ENCODE data around the gene TRIM22. TPM values are rescaled to one million over a fixed set of nuclear protein-coding genes. Genes with fewer than 3 reads are reported as not detected.

TRIM22 gene
- total RNA-seq, 1 donor from 2014 or later = 16.6 TPM

DNA sequence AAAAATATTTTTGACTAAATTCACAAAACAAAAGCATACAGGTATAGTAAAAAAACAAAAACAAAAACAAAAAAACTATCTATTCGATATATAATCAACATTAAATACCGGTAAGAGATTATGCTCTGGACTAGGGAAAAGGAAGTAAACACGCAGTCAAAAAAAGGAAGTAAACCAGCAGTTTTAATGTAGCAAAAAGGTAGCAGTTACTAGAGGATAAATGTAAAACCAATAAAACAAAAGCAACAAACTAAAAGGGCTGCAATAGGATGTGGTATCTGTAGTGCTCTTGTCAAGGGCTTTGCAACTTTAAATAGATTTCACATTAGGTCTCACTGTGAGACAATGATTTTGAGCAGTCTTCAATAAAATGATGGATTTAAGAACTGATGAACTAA lies 2.4 kb downstream of the TRIM22 start:
- Histone ChIP-seq H3K27me3 (ENCODE audit: low read depth) (no peaks in the 10 kb centered on the region), H3K4me3 (peak overlapping the region; percentile 65), H3K36me3 (peaks cover 10% of the 10 kb centered on the region), H3K27ac (replicated peaks) (peak overlapping the region; percentile 90), H3K9me3 (replicated peaks) (no peaks in the 10 kb centered on the region), H3K4me1 (peaks cover 43% of the 10 kb centered on the region)
- TF ChIP-seq CTCF (IDR thresholded peaks at IDR 0.05; ENCODE audit: borderline replicate concordance) = no peak
- no peak for DNase-seq
- intact Hi-C loops (cut with micrococcal nuclease) = no loop called here

DNA sequence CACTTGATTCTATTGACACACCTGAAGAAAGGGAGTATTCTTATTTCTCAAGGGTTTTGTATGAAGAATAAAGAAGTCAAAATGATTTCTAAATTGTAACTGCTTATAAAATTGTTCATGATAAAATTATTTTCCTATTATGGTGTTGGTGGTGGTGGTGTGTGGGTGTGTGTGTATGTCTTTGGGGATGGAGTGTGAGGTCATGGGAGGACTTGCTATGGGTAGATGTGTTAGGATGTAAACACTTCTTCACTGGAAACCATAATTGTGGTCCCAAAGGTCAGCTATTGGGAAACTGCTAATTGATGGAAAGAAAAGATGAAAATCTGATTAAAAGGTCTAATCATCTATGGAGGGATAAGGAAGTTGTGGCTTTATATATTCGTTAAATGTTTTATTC lies 5.1 kb downstream of the TRIM22 start:
- intact Hi-C loops (cut with micrococcal nuclease) = no loop called here
- Histone ChIP-seq H3K9me3 (replicated peaks) (no peaks in the 10 kb centered on the region), H3K36me3 (peaks cover 32% of the 10 kb centered on the region), H3K27ac (replicated peaks) (no peak overlapping the region), H3K27me3 (ENCODE audit: low read depth) (no peaks in the 10 kb centered on the region), H3K4me1 (peaks cover 33% of the 10 kb centered on the region), H3K4me3 (no peak overlapping the region)
- TF ChIP-seq CTCF (IDR thresholded peaks at IDR 0.05; ENCODE audit: borderline replicate concordance) = no peak
- DNase-seq = no peak

GRCh38 chr11:5695580-5695979 lies 6.0 kb downstream of the TRIM22 start:
- H3K27me3 ChIP-seq (ENCODE audit: low read depth) = no peaks in the 10 kb centered on the region
- H3K36me3 ChIP-seq = peaks cover 42% of the 10 kb centered on the region
- H3K9me3 ChIP-seq (replicated peaks) = no peaks in the 10 kb centered on the region
- H3K4me1 ChIP-seq = peaks cover 33% of the 10 kb centered on the region
- no peak overlapping the region for H3K27ac ChIP-seq (replicated peaks)
- DNase-seq = no peak
- intact Hi-C loops (cut with micrococcal nuclease) = no loop called here
- no peak overlapping the region for H3K4me3 ChIP-seq
- TF ChIP-seq CTCF (IDR thresholded peaks at IDR 0.05; ENCODE audit: borderline replicate concordance) = no peak

DNA sequence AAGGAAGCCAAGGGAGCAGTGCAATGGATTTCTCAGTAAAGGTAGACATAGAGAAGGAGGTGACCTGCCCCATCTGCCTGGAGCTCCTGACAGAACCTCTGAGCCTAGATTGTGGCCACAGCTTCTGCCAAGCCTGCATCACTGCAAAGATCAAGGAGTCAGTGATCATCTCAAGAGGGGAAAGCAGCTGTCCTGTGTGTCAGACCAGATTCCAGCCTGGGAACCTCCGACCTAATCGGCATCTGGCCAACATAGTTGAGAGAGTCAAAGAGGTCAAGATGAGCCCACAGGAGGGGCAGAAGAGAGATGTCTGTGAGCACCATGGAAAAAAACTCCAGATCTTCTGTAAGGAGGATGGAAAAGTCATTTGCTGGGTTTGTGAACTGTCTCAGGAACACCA lies 6.6 kb downstream of the TRIM22 start:
- H3K4me1 ChIP-seq = peaks cover 33% of the 10 kb centered on the region
- no peaks in the 10 kb centered on the region for H3K27me3 ChIP-seq (ENCODE audit: low read depth)
- H3K36me3 ChIP-seq = peaks cover 48% of the 10 kb centered on the region
- no peak overlapping the region for H3K27ac ChIP-seq (replicated peaks)
- DNase-seq = no peak
- H3K4me3 ChIP-seq = no peak overlapping the region
- H3K9me3 ChIP-seq (replicated peaks) = no peaks in the 10 kb centered on the region
- no peak for TF ChIP-seq CTCF (IDR thresholded peaks at IDR 0.05; ENCODE audit: borderline replicate concordance)
- intact Hi-C loops (cut with micrococcal nuclease) = no loop called here

GRCh38 chr11:5698281-5698680 lies 8.7 kb downstream of the TRIM22 start:
- DNase-seq = no peak
- Histone ChIP-seq H3K27ac (replicated peaks) (no peak overlapping the region), H3K9me3 (replicated peaks) (no peaks in the 10 kb centered on the region), H3K27me3 (ENCODE audit: low read depth) (no peaks in the 10 kb centered on the region), H3K4me1 (peaks cover 23% of the 10 kb centered on the region), H3K4me3 (no peak overlapping the region), H3K36me3 (peaks cover 63% of the 10 kb centered on the region)
- intact Hi-C loops (cut with micrococcal nuclease) = no loop called here
- TF ChIP-seq CTCF (IDR thresholded peaks at IDR 0.05; ENCODE audit: borderline replicate concordance) = no peak

All from left ventricle myocardium inferior (tissue), 1 donor.